ENCODE data around the gene NQO1.

NQO1 gene

DNA sequence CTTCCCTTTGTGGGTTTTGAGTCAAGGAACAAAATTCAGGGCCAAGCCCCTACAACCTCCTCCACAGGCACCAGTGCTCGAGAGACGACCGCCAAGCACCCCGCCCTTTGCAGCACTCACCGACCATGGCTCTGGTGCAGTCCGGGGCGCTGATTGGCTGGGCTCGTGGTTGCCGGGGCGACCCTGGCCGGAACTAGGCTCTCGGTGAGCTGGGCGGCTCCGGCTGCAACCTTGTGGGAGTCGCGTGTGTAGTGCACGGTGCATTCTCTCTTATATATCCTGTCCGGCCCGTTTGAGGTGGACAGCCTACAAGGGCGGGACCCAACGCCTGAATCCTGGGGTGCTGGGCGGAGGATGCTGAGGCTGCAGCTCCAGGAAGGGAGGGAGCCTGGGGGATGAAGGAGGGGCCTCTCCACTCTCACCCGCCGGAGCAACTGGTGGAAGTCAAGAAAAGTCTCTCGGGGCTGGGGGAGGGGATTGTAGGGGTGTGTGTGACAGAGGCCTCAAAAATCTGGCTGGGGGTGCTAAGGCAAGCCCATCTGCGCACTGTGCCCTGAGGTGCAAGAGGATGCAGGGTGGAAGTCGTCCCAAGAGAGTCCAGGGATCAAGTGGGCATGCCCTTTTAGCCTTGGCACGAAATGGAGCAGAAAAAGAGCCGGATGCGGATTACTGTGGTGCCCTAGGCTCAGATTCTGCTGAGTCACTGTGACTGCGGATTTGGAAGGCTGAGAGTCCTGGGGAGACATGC is at the start of gene NQO1:
TSS of gene NQO1 (minus strand) at position 248 of the 748 bp plus-strand sequence. CDS start at position 127, 121 bp downstream.
- no peaks in the 10 kb centered on the region for H3K9me3 ChIP-seq (ENCODE audit: low read depth, low read length)
- peak; percentile 66 for TF ChIP-seq POLR2AphosphoS5 (IDR thresholded peaks at IDR 0.05; ENCODE audit: borderline replicate concordance, low read depth, low read length)
- TF ChIP-seq EZH2 (IDR thresholded peaks at IDR 0.05), result no peak
- TF ChIP-seq FOXP2 (optimal IDR thresholded peaks at IDR 0.05; ENCODE audit: control extremely low read depth, extremely low read length, insufficient read depth), result no peak
- DNase-seq (ENCODE audit: low read depth, low spot score), result peak; percentile 16
- H3K9ac ChIP-seq (ENCODE audit: insufficient read length), result peak within 1 kb of the TSS; percentile 41
- peak within 1 kb of the TSS; percentile 75 for H3K4me3 ChIP-seq
- peak within 1 kb of the TSS; percentile 81 for H3K27ac ChIP-seq
- no peaks in the 10 kb centered on the region for H3K36me3 ChIP-seq (ENCODE audit: insufficient read depth, low read length)

DNA sequence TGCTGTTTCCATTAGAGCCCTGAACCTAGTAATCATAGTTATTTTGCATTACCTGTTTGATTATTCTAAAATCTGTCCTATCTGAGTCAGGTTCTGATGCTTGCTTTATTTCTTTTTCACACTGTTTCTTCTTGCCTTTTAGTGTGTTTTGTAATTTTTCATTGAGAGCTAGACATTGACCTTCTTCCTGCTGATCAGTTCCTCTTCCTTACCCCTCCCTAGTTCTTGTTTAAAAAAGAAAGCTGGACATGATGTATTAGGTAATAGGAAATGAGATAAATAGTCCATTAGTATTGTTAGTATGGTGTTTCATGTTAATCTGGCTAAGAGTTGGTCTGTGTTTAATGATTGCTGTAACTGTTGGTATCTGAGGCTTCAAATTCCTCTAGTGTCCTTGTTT is 49.2 kb upstream of the NQO1 start:
- Histone ChIP-seq H3K9me3 (ENCODE audit: low read depth, low read length) (no peaks in the 10 kb centered on the region), H3K9ac (ENCODE audit: insufficient read length) (no peak overlapping the region), H3K27ac (no peak overlapping the region), H3K4me3 (no peak overlapping the region), H3K36me3 (ENCODE audit: insufficient read depth, low read length) (no peaks in the 10 kb centered on the region)
- TF ChIP-seq EZH2 (IDR thresholded peaks at IDR 0.05), result no peak
- TF ChIP-seq POLR2AphosphoS5 (IDR thresholded peaks at IDR 0.05; ENCODE audit: borderline replicate concordance, low read depth, low read length), result no peak
- no peak for TF ChIP-seq FOXP2 (optimal IDR thresholded peaks at IDR 0.05; ENCODE audit: control extremely low read depth, extremely low read length, insufficient read depth)
- DNase-seq (ENCODE audit: low read depth, low spot score), result no peak

DNA sequence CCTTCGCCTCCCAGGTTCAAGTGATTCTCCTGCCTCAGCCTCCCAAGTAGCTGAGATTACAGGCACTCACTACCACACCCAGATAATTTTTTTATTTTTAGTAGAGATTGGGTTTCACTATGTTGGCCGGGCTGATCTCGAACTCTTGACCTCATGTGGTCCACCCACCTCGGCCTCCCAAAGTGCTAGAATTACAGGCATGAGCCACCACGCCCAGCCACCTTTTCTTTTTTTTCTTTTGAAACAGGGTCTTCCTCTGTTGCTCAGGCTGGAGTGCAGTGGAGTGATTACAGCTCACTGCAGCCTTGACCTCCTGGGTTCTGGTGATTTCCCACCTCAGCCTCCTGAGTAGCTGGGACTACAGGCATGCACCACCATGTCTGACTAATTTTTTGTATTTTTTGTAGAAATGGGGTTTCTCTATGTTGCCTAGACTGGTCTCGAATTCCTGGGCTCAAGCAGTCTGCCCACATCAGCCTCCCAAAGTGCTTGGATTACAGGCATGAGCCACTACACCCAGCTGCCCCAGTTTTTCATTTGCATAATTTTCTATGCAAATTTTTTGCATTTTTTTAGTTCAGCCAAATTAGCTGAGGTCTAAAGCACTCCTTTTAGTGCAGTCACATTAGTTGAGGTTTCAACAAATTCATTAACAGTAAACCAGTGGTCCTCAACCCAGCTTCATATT is 47.0 kb upstream of the NQO1 start:
- H3K9ac ChIP-seq (ENCODE audit: insufficient read length), result no peak overlapping the region
- TF ChIP-seq EZH2 (IDR thresholded peaks at IDR 0.05), result no peak
- TF ChIP-seq FOXP2 (optimal IDR thresholded peaks at IDR 0.05; ENCODE audit: control extremely low read depth, extremely low read length, insufficient read depth), result no peak
- no peak for TF ChIP-seq POLR2AphosphoS5 (IDR thresholded peaks at IDR 0.05; ENCODE audit: borderline replicate concordance, low read depth, low read length)
- no peak overlapping the region for H3K4me3 ChIP-seq
- no peak for DNase-seq (ENCODE audit: low read depth, low spot score)
- H3K27ac ChIP-seq, result no peak overlapping the region
- H3K9me3 ChIP-seq (ENCODE audit: low read depth, low read length), result no peaks in the 10 kb centered on the region
- H3K36me3 ChIP-seq (ENCODE audit: insufficient read depth, low read length), result no peaks in the 10 kb centered on the region

DNA sequence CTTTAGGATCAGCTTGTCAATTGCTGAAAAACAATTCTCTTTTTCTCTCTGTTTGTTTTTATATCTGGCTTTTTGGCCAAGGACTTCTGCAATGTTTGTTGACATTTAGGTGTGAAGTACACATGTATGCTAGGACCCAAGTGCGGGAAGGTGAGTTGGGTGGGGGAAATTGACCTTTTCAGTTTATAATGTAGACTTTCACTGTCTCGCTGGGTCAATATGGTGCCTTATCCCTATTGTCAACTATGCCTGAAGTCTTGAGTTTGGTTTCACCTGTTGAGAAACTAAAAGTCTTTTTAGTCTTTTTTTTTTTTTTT is 45.2 kb upstream of the NQO1 start:
- DNase-seq (ENCODE audit: low read depth, low spot score), result no peak
- no peak for TF ChIP-seq EZH2 (IDR thresholded peaks at IDR 0.05)
- no peak for TF ChIP-seq POLR2AphosphoS5 (IDR thresholded peaks at IDR 0.05; ENCODE audit: borderline replicate concordance, low read depth, low read length)
- no peak for TF ChIP-seq FOXP2 (optimal IDR thresholded peaks at IDR 0.05; ENCODE audit: control extremely low read depth, extremely low read length, insufficient read depth)
- Histone ChIP-seq H3K9ac (ENCODE audit: insufficient read length) (no peak overlapping the region), H3K36me3 (ENCODE audit: insufficient read depth, low read length) (no peaks in the 10 kb centered on the region), H3K4me3 (no peak overlapping the region), H3K9me3 (ENCODE audit: low read depth, low read length) (no peaks in the 10 kb centered on the region), H3K27ac (no peak overlapping the region)

DNA sequence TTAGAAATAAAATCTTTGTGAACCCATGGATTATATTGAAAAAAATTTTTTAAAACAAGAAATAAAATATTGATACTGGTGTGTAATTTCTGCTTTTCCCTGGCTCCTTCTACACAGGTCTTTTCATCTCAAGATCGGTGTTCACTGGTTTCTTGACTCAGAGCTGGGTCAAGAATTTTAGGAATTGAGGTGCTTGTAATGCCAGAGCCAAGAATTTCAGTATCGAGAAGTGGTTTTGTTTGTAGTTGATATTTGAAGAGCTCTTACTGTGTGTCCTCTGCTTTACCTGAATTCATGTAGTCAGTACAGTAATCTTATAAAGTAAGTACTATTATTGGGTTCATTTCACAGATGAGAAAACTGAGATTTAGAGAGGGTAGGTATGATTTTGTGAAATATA is 43.0 kb upstream of the NQO1 start:
- Histone ChIP-seq H3K36me3 (ENCODE audit: insufficient read depth, low read length) (no peaks in the 10 kb centered on the region), H3K4me3 (no peak overlapping the region), H3K9me3 (ENCODE audit: low read depth, low read length) (no peaks in the 10 kb centered on the region), H3K27ac (no peak overlapping the region), H3K9ac (ENCODE audit: insufficient read length) (no peak overlapping the region)
- DNase-seq (ENCODE audit: low read depth, low spot score), result no peak
- TF ChIP-seq POLR2AphosphoS5 (IDR thresholded peaks at IDR 0.05; ENCODE audit: borderline replicate concordance, low read depth, low read length) (no peak), FOXP2 (optimal IDR thresholded peaks at IDR 0.05; ENCODE audit: control extremely low read depth, extremely low read length, insufficient read depth) (no peak), EZH2 (IDR thresholded peaks at IDR 0.05) (no peak)

DNA sequence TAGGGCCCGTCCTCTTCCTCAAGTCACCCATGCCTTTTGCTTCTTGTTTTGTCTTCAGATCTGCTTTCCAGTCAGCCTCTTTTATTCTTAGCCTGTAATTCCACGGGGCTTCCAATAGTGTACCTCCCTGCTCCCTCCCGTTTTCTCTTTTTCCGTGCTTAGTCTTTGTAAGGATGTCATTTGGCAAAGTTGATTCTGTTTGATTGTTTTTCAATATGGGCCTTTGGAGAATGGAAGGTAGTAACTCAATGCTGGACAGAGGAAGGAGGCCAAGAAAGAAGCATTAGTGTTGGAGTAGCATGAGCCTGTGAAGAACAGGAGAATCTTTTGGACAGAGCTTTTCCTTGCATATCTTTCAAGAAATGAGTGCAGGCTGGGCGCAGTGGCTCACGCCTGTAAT is 42.3 kb upstream of the NQO1 start:
- TF ChIP-seq FOXP2 (optimal IDR thresholded peaks at IDR 0.05; ENCODE audit: control extremely low read depth, extremely low read length, insufficient read depth), result no peak
- no peak for TF ChIP-seq EZH2 (IDR thresholded peaks at IDR 0.05)
- TF ChIP-seq POLR2AphosphoS5 (IDR thresholded peaks at IDR 0.05; ENCODE audit: borderline replicate concordance, low read depth, low read length), result no peak
- DNase-seq (ENCODE audit: low read depth, low spot score), result no peak
- Histone ChIP-seq H3K4me3 (no peak overlapping the region), H3K36me3 (ENCODE audit: insufficient read depth, low read length) (no peaks in the 10 kb centered on the region), H3K9ac (ENCODE audit: insufficient read length) (no peak overlapping the region), H3K9me3 (ENCODE audit: low read depth, low read length) (no peaks in the 10 kb centered on the region), H3K27ac (no peak overlapping the region)

DNA sequence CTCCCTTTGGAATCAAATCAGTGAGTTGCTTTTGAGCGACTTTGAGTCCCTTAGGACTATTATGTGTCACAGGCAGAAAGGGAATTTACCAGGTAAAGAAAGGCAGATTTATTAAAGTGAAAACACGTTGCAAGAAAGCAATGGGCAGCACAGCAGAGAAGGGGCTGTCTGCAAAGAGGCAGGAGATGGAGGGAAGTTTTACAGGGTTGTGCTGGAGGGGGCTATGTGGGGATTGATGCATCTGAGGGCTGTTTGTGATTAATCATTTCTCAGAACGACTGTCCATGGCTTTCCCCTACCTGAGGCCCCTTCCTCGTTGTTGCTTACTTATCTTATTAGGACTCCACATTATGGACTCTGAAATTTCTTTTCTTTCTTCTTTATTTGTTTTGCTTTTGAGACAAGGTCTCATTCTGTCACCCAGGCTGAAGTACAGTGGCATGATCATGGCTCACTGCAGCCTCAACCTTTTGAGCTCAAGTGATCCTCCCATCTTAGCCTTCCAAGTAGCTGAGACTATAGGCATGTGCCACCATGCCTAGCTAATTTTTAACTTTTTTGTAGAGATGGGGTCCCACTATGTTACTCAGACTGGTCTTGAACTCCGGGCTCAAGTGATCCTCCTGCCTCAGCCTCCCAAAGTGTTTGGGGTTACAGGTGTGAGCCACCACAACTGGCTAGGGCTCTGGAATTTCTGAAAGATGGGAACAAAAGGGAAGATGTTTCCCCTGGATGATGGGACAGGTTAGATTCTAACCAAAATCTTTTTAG is 41.3 kb upstream of the NQO1 start:
- no peak overlapping the region for H3K4me3 ChIP-seq
- no peak overlapping the region for H3K27ac ChIP-seq
- no peaks in the 10 kb centered on the region for H3K36me3 ChIP-seq (ENCODE audit: insufficient read depth, low read length)
- no peak for DNase-seq (ENCODE audit: low read depth, low spot score)
- no peak for TF ChIP-seq EZH2 (IDR thresholded peaks at IDR 0.05)
- TF ChIP-seq POLR2AphosphoS5 (IDR thresholded peaks at IDR 0.05; ENCODE audit: borderline replicate concordance, low read depth, low read length), result no peak
- TF ChIP-seq FOXP2 (optimal IDR thresholded peaks at IDR 0.05; ENCODE audit: control extremely low read depth, extremely low read length, insufficient read depth), result no peak
- H3K9me3 ChIP-seq (ENCODE audit: low read depth, low read length), result no peaks in the 10 kb centered on the region
- no peak overlapping the region for H3K9ac ChIP-seq (ENCODE audit: insufficient read length)

DNA sequence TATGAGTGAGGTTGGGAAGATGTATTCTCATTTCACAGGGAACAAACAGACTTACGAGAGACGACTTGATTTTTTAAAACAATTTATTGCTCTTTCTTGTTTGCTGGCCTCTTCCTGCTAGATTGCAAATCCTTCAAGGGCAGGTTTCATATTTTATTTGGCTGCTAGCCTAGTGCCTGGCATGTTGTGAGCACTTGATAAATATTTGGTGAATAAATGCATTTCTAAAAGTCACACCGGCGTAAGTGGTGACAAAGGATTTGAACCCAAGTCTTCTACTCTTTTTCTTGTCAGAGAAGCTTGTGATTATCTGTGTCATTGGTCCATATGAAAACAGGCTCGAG is 37.2 kb upstream of the NQO1 start:
- no peak for TF ChIP-seq POLR2AphosphoS5 (IDR thresholded peaks at IDR 0.05; ENCODE audit: borderline replicate concordance, low read depth, low read length)
- no peak for TF ChIP-seq FOXP2 (optimal IDR thresholded peaks at IDR 0.05; ENCODE audit: control extremely low read depth, extremely low read length, insufficient read depth)
- no peak for TF ChIP-seq EZH2 (IDR thresholded peaks at IDR 0.05)
- no peak overlapping the region for H3K9ac ChIP-seq (ENCODE audit: insufficient read length)
- no peak overlapping the region for H3K27ac ChIP-seq
- H3K9me3 ChIP-seq (ENCODE audit: low read depth, low read length), result no peaks in the 10 kb centered on the region
- peak overlapping the region; percentile 85; the same call in 1 of the 2 replicates for H3K4me3 ChIP-seq
- no peaks in the 10 kb centered on the region for H3K36me3 ChIP-seq (ENCODE audit: insufficient read depth, low read length)
- DNase-seq (ENCODE audit: low read depth, low spot score), result no peak
